NCI-H774 (cell line): ENCODE results near the gene RNF34.
"Not testable (repeated sequence)": the region's sequence is repeated elsewhere in the genome, so short reads cannot be mapped to it uniquely, and the experiment has no call there.

Experiments used
- DNase-seq: peaks from one replicate; lab custom pipeline; 2025; lab: John Stamatoyannopoulos, UW

RNF34 gene

GRCh38 chr12:121399391-121400331 is at the start of gene RNF34:
Gene RNF34 (plus strand): TSS chr12:121400118. CDS start chr12:121400213, 95 bp downstream.
- DNase-seq, result peak; percentile 99

GRCh38 chr12:121351820-121352681 is 47.9 kb upstream of the RNF34 start, which contains the start of gene ANAPC5:
Gene ANAPC5 (minus strand): TSS chr12:121352411. CDS start chr12:121352340, 71 bp downstream.
- DNase-seq, result peak; percentile 99

- DNase-seq, result peak; percentile 84
Observed at GRCh38 chr12:121352682-121353018, 47.3 kb upstream of the RNF34 start.

- DNase-seq, result no peak
Observed at GRCh38 chr12:121355818-121356217, 44.1 kb upstream of the RNF34 start.

GRCh38 chr12:121356657-121357056 is 43.3 kb upstream of the RNF34 start:
- DNase-seq, result no peak

- DNase-seq, result no peak
Observed at GRCh38 chr12:121357331-121357730, 42.6 kb upstream of the RNF34 start.

- DNase-seq, result no peak
Observed at GRCh38 chr12:121358073-121358472, 41.8 kb upstream of the RNF34 start.

GRCh38 chr12:121364683-121365121 is 35.2 kb upstream of the RNF34 start:
- no peak for DNase-seq

- DNase-seq, result no peak
Observed at GRCh38 chr12:121365416-121366062, 34.4 kb upstream of the RNF34 start.

- no peak for DNase-seq
Observed at GRCh38 chr12:121366063-121366459, 33.9 kb upstream of the RNF34 start.

- no peak for DNase-seq
Observed at GRCh38 chr12:121371404-121371803, 28.5 kb upstream of the RNF34 start.

GRCh38 chr12:121373755-121374154 is 26.2 kb upstream of the RNF34 start:
- no peak for DNase-seq

- DNase-seq, result not testable (repeated sequence)
Observed at GRCh38 chr12:121374336-121374735, 25.6 kb upstream of the RNF34 start.

- DNase-seq, result not testable (repeated sequence)
Observed at GRCh38 chr12:121374945-121375584, 24.9 kb upstream of the RNF34 start.

GRCh38 chr12:121376754-121377697 is 22.9 kb upstream of the RNF34 start:
- no peak for DNase-seq

- DNase-seq, result no peak
Observed at GRCh38 chr12:121378736-121379135, 21.2 kb upstream of the RNF34 start.

- DNase-seq, result no peak
Observed at GRCh38 chr12:121379945-121380344, 20.0 kb upstream of the RNF34 start.

- no peak for DNase-seq
Observed at GRCh38 chr12:121383601-121384021, 16.3 kb upstream of the RNF34 start.

GRCh38 chr12:121384891-121385290 is 15.0 kb upstream of the RNF34 start:
- not testable (repeated sequence) for DNase-seq

GRCh38 chr12:121388421-121388981 is 11.4 kb upstream of the RNF34 start:
- no peak for DNase-seq
